ENCODE measurements around the gene PRSS53.
"Not testable (repeated sequence)": the region's sequence is repeated elsewhere in the genome, so short reads cannot be mapped to it uniquely, and the experiment has no call there.

The PRSS53 gene

GRCh38 chr16:31108794-31109558 is 20.2 kb upstream of the PRSS53 start:
- H3K27ac Mint-ChIP-seq = peak overlapping the region; percentile 88
- no peaks in the 10 kb centered on the region for H3K9me3 Mint-ChIP-seq
- no peak for ATAC-seq
- peaks cover 26% of the 10 kb centered on the region for H3K36me3 Mint-ChIP-seq
- H3K27me3 Mint-ChIP-seq = no peaks in the 10 kb centered on the region
- H3K4me1 Mint-ChIP-seq = peaks cover 39% of the 10 kb centered on the region
- H3K4me3 Mint-ChIP-seq = peak overlapping the region; percentile 87

- H3K36me3 Mint-ChIP-seq = peaks cover 26% of the 10 kb centered on the region
- peak; percentile 90 for ATAC-seq
- H3K27ac Mint-ChIP-seq = peak within 1 kb of the TSS; percentile 88
- H3K4me3 Mint-ChIP-seq = peak within 1 kb of the TSS; percentile 87
- no peaks in the 10 kb centered on the region for H3K9me3 Mint-ChIP-seq
- peaks cover 33% of the 10 kb centered on the region for H3K4me1 Mint-ChIP-seq
- H3K27me3 Mint-ChIP-seq = no peaks in the 10 kb centered on the region
These were observed 19.5 kb upstream of the PRSS53 start, which contains the start of gene BCKDK for GRCh38 chr16:31108035-31108793. BCKDK (plus strand) TSS chr16:31108386; CDS start chr16:31109224, 838 bp downstream.

DNA sequence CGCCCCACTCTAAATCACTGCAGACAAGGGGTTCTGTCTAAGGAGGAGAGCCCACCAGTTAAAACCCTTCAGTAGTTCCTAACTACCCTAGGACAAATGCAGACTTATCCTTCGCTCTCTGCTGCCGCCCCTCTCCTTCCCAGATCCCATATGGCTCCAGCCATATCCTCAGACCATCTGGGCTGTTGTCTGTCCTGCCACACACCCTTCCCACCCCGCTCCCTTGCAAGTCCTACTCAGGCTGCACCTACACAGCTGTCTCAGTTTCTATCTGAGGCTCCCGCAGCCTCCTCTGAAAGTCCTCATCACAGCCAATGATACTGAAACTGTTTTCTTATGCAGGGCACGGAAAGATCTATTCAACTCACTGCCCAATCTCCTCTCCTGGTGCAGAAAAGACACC is 18.7 kb upstream of the PRSS53 start:
- Mint-ChIP-seq H3K36me3 (peaks cover 21% of the 10 kb centered on the region), H3K9me3 (no peaks in the 10 kb centered on the region), H3K4me3 (peak overlapping the region; percentile 87), H3K4me1 (peaks cover 30% of the 10 kb centered on the region), H3K27ac (peak overlapping the region; percentile 88), H3K27me3 (no peaks in the 10 kb centered on the region)
- peak; percentile 51 for ATAC-seq

GRCh38 chr16:31106509-31107464 is 18.0 kb upstream of the PRSS53 start:
- Mint-ChIP-seq H3K27ac (peak overlapping the region; percentile 88), H3K27me3 (no peaks in the 10 kb centered on the region), H3K4me1 (peaks cover 30% of the 10 kb centered on the region), H3K4me3 (no peak overlapping the region), H3K36me3 (peaks cover 14% of the 10 kb centered on the region), H3K9me3 (no peaks in the 10 kb centered on the region)
- ATAC-seq = no peak

- peak overlapping the region; percentile 65 for H3K27ac Mint-ChIP-seq
- peak; percentile 80 for ATAC-seq
- H3K4me1 Mint-ChIP-seq = peaks cover 30% of the 10 kb centered on the region
- no peaks in the 10 kb centered on the region for H3K9me3 Mint-ChIP-seq
- H3K36me3 Mint-ChIP-seq = peaks cover 14% of the 10 kb centered on the region
- H3K27me3 Mint-ChIP-seq = no peaks in the 10 kb centered on the region
- H3K4me3 Mint-ChIP-seq = peak overlapping the region; percentile 23
These were observed 17.0 kb upstream of the PRSS53 start for GRCh38 chr16:31105677-31106213.

- not testable (repeated sequence) for H3K36me3 Mint-ChIP-seq, H3K27me3 Mint-ChIP-seq, H3K4me1 Mint-ChIP-seq, H3K27ac Mint-ChIP-seq, H3K4me3 Mint-ChIP-seq, H3K9me3 Mint-ChIP-seq, ATAC-seq
These were observed 12.3 kb upstream of the PRSS53 start for GRCh38 chr16:31100876-31101641.

- Mint-ChIP-seq H3K27me3 (no peaks in the 10 kb centered on the region), H3K27ac (no peak overlapping the region), H3K36me3 (no peaks in the 10 kb centered on the region), H3K4me3 (no peak overlapping the region), H3K9me3 (no peaks in the 10 kb centered on the region), H3K4me1 (peaks cover 15% of the 10 kb centered on the region)
- no peak for ATAC-seq
These were observed 11.3 kb upstream of the PRSS53 start for GRCh38 chr16:31099860-31100638.

DNA sequence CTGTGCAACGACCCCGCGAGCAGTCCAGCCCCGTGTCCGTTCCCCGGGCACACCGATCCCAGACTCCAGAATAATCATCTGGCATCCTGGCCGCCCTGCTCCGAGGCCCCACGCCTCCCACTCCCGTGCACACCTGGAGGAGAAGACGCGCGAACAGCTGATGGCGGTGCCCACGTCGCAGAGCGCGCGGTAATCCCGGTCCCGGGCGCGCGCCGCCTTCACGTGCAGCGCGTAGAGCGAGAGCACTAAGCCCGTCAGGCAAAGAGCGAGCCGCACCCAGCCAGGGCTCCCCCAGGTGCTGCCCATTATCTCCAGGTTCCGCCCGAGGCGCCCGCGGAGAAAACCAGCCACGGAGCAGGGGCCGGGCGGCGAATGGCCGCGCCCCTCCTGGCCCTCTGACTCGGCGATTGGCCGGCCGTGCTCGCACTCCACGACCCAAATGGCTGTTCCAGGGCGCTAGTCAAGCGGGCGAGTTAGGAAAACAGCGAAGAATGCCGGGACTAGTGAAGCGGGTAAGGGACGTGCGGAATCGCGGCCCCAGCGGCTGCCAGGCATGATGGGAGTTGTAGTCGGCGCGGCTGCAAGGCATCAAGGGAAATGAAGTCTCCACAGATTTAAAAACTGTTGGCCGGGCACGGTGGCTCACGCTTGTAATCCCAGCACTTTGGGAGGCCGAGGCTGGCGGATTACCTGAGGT is 5.8 kb upstream of the PRSS53 start, which contains the start of gene VKORC1:
VKORC1 (minus strand) TSS at position 374 of the 697 bp plus-strand sequence; CDS start at position 306, 68 bp downstream.
- Mint-ChIP-seq H3K4me1 (peaks cover 30% of the 10 kb centered on the region), H3K36me3 (peaks cover 3% of the 10 kb centered on the region), H3K27me3 (no peaks in the 10 kb centered on the region), H3K27ac (peak within 1 kb of the TSS; percentile 83), H3K4me3 (peak within 1 kb of the TSS; percentile 99), H3K9me3 (no peaks in the 10 kb centered on the region)
- peak; percentile 95 for ATAC-seq

- peaks cover 8% of the 10 kb centered on the region for H3K36me3 Mint-ChIP-seq
- H3K27ac Mint-ChIP-seq = peak overlapping the region; percentile 83
- H3K9me3 Mint-ChIP-seq = no peaks in the 10 kb centered on the region
- H3K27me3 Mint-ChIP-seq = no peaks in the 10 kb centered on the region
- H3K4me1 Mint-ChIP-seq = peaks cover 30% of the 10 kb centered on the region
- ATAC-seq = no peak
- H3K4me3 Mint-ChIP-seq = peak overlapping the region; percentile 99
These were observed 5.3 kb upstream of the PRSS53 start for GRCh38 chr16:31094088-31094423.

GRCh38 chr16:31093132-31093703 is 4.5 kb upstream of the PRSS53 start:
- Mint-ChIP-seq H3K27ac (peak overlapping the region; percentile 83), H3K27me3 (no peaks in the 10 kb centered on the region), H3K4me3 (peak overlapping the region; percentile 58), H3K36me3 (peaks cover 8% of the 10 kb centered on the region), H3K9me3 (no peaks in the 10 kb centered on the region), H3K4me1 (peaks cover 30% of the 10 kb centered on the region)
- ATAC-seq = no peak

DNA sequence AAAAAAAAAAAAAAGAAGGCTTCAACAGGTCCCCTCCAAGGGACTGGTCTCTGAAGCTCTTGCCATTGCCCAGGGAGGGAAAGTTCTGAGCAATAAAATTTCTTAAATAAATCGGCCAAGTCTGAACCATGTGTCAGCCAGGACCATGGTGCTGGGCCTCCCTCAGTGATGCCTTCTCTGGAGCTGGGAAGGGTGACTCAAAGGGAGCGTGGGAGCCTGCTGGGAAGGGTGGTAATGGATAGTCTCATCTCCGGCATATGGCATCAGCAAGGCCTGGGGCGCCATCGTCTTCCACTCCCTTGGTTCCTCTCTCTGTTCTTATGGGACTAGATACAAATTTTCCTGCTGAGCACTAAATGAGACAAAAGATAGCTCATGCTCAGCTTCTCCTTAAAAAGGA is 3.6 kb upstream of the PRSS53 start:
- peaks cover 30% of the 10 kb centered on the region for H3K4me1 Mint-ChIP-seq
- no peak overlapping the region for H3K27ac Mint-ChIP-seq
- no peak overlapping the region for H3K4me3 Mint-ChIP-seq
- no peaks in the 10 kb centered on the region for H3K27me3 Mint-ChIP-seq
- peaks cover 8% of the 10 kb centered on the region for H3K36me3 Mint-ChIP-seq
- no peak for ATAC-seq
- no peaks in the 10 kb centered on the region for H3K9me3 Mint-ChIP-seq

DNA sequence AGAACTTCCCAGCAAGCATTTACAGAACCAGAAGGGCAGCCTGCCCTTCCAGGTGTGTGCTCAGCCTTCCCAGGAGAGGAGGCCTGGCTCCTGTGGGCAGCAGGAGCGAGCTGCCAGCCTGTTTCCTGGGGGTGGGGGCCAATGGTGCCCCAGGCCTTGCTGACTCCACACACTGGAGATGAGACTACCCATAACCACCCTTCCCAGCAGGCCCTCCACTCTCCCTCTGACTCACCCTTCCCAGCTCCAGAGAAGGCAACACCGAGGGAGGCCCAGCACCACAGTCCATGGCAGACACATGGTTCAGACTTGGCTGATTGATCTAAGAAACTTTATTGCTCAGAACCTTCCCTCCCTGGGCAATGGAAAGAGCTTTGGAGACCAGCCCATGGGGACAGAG is 1.8 kb upstream of the PRSS53 start:
- no peak overlapping the region for H3K4me3 Mint-ChIP-seq
- H3K9me3 Mint-ChIP-seq = no peaks in the 10 kb centered on the region
- ATAC-seq = no peak
- peaks cover 8% of the 10 kb centered on the region for H3K36me3 Mint-ChIP-seq
- H3K27me3 Mint-ChIP-seq = no peaks in the 10 kb centered on the region
- peaks cover 19% of the 10 kb centered on the region for H3K4me1 Mint-ChIP-seq
- H3K27ac Mint-ChIP-seq = no peak overlapping the region

GRCh38 chr16:31089199-31089598 is 456 bp upstream of the PRSS53 start:
- H3K9me3 Mint-ChIP-seq = no peaks in the 10 kb centered on the region
- H3K27me3 Mint-ChIP-seq = no peaks in the 10 kb centered on the region
- ATAC-seq = no peak
- H3K36me3 Mint-ChIP-seq = peaks cover 8% of the 10 kb centered on the region
- no peak overlapping the region for H3K27ac Mint-ChIP-seq
- peaks cover 11% of the 10 kb centered on the region for H3K4me1 Mint-ChIP-seq
- no peak overlapping the region for H3K4me3 Mint-ChIP-seq
